ENCODE results near the gene ETV7. TPM values are rescaled to one million over a fixed set of nuclear protein-coding genes. Genes with fewer than 3 reads are reported as not detected.

ETV7 gene
- total and polyA plus RNA-seq, 4 donors, result 0.17 to 0.84 (median 0.36) TPM

DNA sequence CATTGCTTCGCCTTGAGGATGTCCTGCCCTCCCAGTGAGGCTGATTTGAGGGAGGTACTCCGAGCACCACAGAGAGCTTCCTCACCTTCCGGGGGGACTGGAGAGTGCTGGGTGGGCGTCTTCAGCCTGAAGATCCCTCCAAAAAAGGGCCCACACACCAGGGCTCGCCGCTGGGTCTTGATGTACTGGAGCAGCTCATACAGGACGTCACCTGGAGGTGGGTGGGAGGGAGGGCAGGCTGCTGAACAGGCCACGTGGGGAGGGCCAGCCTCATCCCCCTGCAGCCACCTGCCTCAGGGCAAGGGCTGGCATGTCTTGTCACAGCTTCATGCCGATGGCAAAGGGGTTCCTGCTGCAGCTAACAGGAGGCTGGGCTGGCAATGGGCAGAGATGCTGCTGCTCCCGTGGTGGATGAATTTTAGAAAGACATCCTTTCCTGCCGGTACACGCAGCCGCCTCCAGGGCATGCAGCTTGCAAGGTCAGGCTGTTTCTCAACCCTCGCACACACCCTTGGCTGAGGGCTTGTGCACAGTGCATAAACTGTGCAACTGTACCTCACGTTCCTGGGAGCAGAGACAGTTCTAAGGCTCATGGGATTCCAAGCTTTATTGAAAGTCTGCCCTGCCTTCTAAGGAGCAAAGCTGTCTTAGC lies 14.0 kb downstream of the ETV7 start:
- Histone ChIP-seq H3K4me3 (ENCODE audit: low read depth in 1 of 3, low read length in 3 of 3) (no peak overlapping the region), H3K4me1 (ENCODE audit: control insufficient read depth in 4 of 4, insufficient read depth in 4 of 4, low read length in 3 of 4) (peaks cover 0 to 16% (median 10%) of the 10 kb centered on the region in 4 donors), H3K9me3 (ENCODE audit: control insufficient read depth in 4 of 4, low read length in 3 of 4) (no peaks in the 10 kb centered on the region), H3K36me3 (ENCODE audit: control insufficient read depth in 4 of 4, insufficient read depth in 3 of 4, low read depth in 1 of 4, low read length in 3 of 4) (no peaks in the 10 kb centered on the region), H3K27ac (ENCODE audit: low read depth in 1 of 2, low read length in 2 of 2) (no peak overlapping the region), H3K27me3 (ENCODE audit: control insufficient read depth in 4 of 4, insufficient read depth in 4 of 4, low read length in 3 of 4) (no peaks in the 10 kb centered on the region), H3K9ac (ENCODE audit: low read depth in 1 of 2, low read length in 2 of 2) (no peak overlapping the region)
- TF ChIP-seq, protein P1, sequence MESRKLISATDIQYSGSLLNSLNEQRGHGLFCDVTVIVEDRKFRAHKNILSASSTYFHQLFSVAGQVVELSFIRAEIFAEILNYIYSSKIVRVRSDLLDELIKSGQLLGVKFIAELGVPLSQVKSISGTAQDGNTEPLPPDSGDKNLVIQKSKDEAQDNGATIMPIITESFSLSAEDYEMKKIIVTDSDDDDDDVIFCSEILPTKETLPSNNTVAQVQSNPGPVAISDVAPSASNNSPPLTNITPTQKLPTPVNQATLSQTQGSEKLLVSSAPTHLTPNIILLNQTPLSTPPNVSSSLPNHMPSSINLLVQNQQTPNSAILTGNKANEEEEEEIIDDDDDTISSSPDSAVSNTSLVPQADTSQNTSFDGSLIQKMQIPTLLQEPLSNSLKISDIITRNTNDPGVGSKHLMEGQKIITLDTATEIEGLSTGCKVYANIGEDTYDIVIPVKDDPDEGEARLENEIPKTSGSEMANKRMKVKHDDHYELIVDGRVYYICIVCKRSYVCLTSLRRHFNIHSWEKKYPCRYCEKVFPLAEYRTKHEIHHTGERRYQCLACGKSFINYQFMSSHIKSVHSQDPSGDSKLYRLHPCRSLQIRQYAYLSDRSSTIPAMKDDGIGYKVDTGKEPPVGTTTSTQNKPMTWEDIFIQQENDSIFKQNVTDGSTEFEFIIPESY (IDR thresholded peaks at IDR 0.05), result no peak
- no peak for DNase-seq (ENCODE audit: low spot score)
- WGBS, result 85% methylated on average over 15 of the region's 15 CpGs

DNA sequence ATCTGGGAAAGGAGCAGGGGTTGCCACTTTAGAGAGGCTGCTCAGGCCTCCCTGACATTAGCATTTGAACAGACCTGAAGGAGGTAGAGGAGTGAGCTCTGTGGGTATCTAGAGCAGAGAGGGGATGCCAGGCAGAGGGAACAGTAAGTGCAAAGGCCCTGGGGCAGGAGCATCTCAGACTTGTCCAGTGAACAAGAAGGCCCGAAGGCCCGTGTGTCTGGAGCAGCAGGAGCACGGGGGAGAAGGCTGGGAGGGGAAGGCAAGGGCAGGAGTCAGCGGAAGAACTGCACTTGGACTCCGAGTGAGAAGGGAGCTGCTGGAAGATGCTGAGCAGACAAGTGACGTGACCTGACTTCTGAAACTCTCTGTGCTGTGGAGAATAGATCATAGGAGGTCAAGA lies 15.4 kb downstream of the ETV7 start:
- Histone ChIP-seq H3K4me1 (ENCODE audit: control insufficient read depth in 4 of 4, insufficient read depth in 4 of 4, low read length in 3 of 4) (peaks cover 0 to 4% (median 2%) of the 10 kb centered on the region in 4 donors), H3K4me3 (ENCODE audit: low read depth in 1 of 3, low read length in 3 of 3) (no peak overlapping the region), H3K27me3 (ENCODE audit: control insufficient read depth in 4 of 4, insufficient read depth in 4 of 4, low read length in 3 of 4) (no peaks in the 10 kb centered on the region), H3K36me3 (ENCODE audit: control insufficient read depth in 4 of 4, insufficient read depth in 3 of 4, low read depth in 1 of 4, low read length in 3 of 4) (no peaks in the 10 kb centered on the region), H3K27ac (ENCODE audit: low read depth in 1 of 2, low read length in 2 of 2) (no peak overlapping the region), H3K9me3 (ENCODE audit: control insufficient read depth in 4 of 4, low read length in 3 of 4) (no peaks in the 10 kb centered on the region), H3K9ac (ENCODE audit: low read depth in 1 of 2, low read length in 2 of 2) (no peak overlapping the region)
- DNase-seq (ENCODE audit: low spot score), result no peak
- TF ChIP-seq, protein P2, sequence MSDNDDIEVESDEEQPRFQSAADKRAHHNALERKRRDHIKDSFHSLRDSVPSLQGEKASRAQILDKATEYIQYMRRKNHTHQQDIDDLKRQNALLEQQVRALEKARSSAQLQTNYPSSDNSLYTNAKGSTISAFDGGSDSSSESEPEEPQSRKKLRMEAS (IDR thresholded peaks at IDR 0.05), result no peak
- TF ChIP-seq YY1 (IDR thresholded peaks at IDR 0.05) (no peak), GABPA (IDR thresholded peaks at IDR 0.05 in 1 of 2, conservative IDR thresholded peaks at IDR 0.05 in 1 of 2) (no peak), JUND (IDR thresholded peaks at IDR 0.05) (no peak)
- TF ChIP-seq, protein P3, sequence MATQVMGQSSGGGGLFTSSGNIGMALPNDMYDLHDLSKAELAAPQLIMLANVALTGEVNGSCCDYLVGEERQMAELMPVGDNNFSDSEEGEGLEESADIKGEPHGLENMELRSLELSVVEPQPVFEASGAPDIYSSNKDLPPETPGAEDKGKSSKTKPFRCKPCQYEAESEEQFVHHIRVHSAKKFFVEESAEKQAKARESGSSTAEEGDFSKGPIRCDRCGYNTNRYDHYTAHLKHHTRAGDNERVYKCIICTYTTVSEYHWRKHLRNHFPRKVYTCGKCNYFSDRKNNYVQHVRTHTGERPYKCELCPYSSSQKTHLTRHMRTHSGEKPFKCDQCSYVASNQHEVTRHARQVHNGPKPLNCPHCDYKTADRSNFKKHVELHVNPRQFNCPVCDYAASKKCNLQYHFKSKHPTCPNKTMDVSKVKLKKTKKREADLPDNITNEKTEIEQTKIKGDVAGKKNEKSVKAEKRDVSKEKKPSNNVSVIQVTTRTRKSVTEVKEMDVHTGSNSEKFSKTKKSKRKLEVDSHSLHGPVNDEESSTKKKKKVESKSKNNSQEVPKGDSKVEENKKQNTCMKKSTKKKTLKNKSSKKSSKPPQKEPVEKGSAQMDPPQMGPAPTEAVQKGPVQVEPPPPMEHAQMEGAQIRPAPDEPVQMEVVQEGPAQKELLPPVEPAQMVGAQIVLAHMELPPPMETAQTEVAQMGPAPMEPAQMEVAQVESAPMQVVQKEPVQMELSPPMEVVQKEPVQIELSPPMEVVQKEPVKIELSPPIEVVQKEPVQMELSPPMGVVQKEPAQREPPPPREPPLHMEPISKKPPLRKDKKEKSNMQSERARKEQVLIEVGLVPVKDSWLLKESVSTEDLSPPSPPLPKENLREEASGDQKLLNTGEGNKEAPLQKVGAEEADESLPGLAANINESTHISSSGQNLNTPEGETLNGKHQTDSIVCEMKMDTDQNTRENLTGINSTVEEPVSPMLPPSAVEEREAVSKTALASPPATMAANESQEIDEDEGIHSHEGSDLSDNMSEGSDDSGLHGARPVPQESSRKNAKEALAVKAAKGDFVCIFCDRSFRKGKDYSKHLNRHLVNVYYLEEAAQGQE (IDR thresholded peaks at IDR 0.05), result no peak
- WGBS, result 98% methylated on average over 6 of the region's 6 CpGs

DNA sequence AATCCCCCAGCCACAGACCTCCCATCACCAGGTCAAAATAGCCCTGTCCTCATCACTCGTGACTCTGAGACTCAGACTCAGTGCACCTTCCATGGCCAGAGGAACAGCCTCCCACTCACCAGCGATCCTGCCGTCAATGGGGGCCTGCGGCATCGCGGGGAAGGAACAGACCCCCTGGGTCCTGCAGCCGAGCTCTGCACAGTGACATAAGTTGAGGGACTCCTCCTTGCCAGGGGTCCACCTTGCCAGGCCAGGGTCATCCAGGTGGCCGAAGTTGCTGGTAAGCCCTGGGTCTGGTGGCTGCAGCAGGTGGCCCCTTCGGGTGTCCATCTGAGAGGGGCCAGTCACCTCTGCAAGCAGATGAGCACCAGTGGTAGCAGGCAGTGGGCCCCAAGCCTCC lies 16.3 kb downstream of the ETV7 start:
- H3K9me3 ChIP-seq (ENCODE audit: control insufficient read depth in 4 of 4, low read length in 3 of 4), result no peaks in the 10 kb centered on the region
- no peak overlapping the region for H3K9ac ChIP-seq (ENCODE audit: low read depth in 1 of 2, low read length in 2 of 2)
- H3K4me1 ChIP-seq (ENCODE audit: control insufficient read depth in 4 of 4, insufficient read depth in 4 of 4, low read length in 3 of 4), result no peaks in the 10 kb centered on the region
- DNase-seq (ENCODE audit: low spot score), result no peak
- WGBS, result 97% methylated on average over 9 of the region's 9 CpGs
- H3K27me3 ChIP-seq (ENCODE audit: control insufficient read depth in 4 of 4, insufficient read depth in 4 of 4, low read length in 3 of 4), result no peaks in the 10 kb centered on the region
- no peak overlapping the region for H3K27ac ChIP-seq (ENCODE audit: low read depth in 1 of 2, low read length in 2 of 2)
- no peak overlapping the region for H3K4me3 ChIP-seq (ENCODE audit: low read depth in 1 of 3, low read length in 3 of 3)
- no peaks in the 10 kb centered on the region for H3K36me3 ChIP-seq (ENCODE audit: control insufficient read depth in 4 of 4, insufficient read depth in 3 of 4, low read depth in 1 of 4, low read length in 3 of 4)
- no peak for TF ChIP-seq SP1 (IDR thresholded peaks at IDR 0.05)
- TF ChIP-seq, protein P3 (IDR thresholded peaks at IDR 0.05), result no peak
- TF ChIP-seq TAF1 (conservative IDR thresholded peaks at IDR 0.05), result no peak
- TF ChIP-seq EGR1 (IDR thresholded peaks at IDR 0.05; ENCODE audit: low read depth in 2 of 2), result no peak
- TF ChIP-seq, protein P1 (IDR thresholded peaks at IDR 0.05), result no peak
- TF ChIP-seq HNF4G (IDR thresholded peaks at IDR 0.05), result no peak
- TF ChIP-seq, protein P2 (IDR thresholded peaks at IDR 0.05), result no peak
- TF ChIP-seq NR2F2 (IDR thresholded peaks at IDR 0.05), result no peak
- TF ChIP-seq, protein P4, sequence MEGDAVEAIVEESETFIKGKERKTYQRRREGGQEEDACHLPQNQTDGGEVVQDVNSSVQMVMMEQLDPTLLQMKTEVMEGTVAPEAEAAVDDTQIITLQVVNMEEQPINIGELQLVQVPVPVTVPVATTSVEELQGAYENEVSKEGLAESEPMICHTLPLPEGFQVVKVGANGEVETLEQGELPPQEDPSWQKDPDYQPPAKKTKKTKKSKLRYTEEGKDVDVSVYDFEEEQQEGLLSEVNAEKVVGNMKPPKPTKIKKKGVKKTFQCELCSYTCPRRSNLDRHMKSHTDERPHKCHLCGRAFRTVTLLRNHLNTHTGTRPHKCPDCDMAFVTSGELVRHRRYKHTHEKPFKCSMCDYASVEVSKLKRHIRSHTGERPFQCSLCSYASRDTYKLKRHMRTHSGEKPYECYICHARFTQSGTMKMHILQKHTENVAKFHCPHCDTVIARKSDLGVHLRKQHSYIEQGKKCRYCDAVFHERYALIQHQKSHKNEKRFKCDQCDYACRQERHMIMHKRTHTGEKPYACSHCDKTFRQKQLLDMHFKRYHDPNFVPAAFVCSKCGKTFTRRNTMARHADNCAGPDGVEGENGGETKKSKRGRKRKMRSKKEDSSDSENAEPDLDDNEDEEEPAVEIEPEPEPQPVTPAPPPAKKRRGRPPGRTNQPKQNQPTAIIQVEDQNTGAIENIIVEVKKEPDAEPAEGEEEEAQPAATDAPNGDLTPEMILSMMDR (IDR thresholded peaks at IDR 0.05; ENCODE audit: low read depth, low read length, missing input control), result no peak

Measured in liver (tissue), 9 donors.